ENCODE measurements around the gene SLC13A3.

Gene SLC13A3

DNA sequence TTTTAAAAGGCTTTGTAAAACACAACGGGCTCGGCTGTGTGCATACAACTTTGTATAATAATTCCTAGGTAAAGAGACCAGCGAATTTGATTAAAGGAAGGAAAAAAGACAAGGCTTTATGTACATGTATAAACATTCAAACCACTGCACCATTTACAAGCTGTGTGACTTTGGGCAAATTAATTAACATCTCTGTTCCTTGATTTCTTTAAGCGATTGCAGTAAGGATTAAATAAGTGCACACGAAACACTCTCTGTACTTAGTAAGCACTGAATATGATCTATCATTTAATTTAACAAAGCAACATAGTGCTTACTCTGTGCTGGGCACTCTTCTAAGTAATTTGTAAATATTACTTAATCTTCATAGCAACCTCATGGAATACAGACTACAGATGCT lies 81.3 kb downstream of the SLC13A3 start:
- in situ Hi-C loops (cut with HindIII; ENCODE audit: low sequenced_read_pairs), result no loop called here
- no peak for DNase-seq (ENCODE audit: low read depth)
- TF ChIP-seq, protein P1, sequence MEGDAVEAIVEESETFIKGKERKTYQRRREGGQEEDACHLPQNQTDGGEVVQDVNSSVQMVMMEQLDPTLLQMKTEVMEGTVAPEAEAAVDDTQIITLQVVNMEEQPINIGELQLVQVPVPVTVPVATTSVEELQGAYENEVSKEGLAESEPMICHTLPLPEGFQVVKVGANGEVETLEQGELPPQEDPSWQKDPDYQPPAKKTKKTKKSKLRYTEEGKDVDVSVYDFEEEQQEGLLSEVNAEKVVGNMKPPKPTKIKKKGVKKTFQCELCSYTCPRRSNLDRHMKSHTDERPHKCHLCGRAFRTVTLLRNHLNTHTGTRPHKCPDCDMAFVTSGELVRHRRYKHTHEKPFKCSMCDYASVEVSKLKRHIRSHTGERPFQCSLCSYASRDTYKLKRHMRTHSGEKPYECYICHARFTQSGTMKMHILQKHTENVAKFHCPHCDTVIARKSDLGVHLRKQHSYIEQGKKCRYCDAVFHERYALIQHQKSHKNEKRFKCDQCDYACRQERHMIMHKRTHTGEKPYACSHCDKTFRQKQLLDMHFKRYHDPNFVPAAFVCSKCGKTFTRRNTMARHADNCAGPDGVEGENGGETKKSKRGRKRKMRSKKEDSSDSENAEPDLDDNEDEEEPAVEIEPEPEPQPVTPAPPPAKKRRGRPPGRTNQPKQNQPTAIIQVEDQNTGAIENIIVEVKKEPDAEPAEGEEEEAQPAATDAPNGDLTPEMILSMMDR (IDR thresholded peaks at IDR 0.05; ENCODE audit: low read depth, low read length, missing control alignments), result no peak
- H3K4me3 ChIP-seq (ENCODE audit: low read depth, low read length), result no peak overlapping the region

DNA sequence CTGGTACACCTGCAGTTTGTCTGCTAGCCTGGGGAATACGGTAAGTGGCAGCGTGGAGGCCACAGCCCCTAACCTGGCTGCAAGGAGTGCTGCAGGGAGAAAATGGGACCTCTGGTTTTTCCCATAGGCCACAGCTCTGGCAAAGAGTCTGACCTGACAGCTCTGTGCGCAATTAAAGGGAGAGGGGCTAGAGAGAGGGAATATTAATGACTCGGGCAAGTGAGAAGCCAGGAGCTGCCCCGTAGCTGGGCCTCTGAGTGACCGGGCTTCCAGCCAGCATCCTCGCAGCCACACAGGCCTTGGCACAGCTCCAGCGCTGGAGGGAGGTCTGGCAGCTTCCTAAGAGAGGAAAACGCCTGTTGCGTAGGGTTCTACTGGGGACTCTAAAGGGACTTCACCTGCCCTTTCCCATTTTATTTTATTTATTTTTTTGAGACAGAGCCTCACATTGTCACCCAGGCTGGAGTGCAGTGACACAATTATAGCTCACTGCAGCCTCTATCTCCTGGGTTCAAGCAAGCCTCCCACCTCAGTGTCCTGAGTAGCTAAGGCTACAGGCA lies 82.6 kb downstream of the SLC13A3 start:
- in situ Hi-C loops (cut with HindIII; ENCODE audit: low sequenced_read_pairs), result no loop called here
- no peak overlapping the region for H3K4me3 ChIP-seq (ENCODE audit: low read depth, low read length)
- TF ChIP-seq, protein P1 (IDR thresholded peaks at IDR 0.05; ENCODE audit: low read depth, low read length, missing control alignments), result no peak
- peak; percentile 41 for DNase-seq (ENCODE audit: low read depth)

DNA sequence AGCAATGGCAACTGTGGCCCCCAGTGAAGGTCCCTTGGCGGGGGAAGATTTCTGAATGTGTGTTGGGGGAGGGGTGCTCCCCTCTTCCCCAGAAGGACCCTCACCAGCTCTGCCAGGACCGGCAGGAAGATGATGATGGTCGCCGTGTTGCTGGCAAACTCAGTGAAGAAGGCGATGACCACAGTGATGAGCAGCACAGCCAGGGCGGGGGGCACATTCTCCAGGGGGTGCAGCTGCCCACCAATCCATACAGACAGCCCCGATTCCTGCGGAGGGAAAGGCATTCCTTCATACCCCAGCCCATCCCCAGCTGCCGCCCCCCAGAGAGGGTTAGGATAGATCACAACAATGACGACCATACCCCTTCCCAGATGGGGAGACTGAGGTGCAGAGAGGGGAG lies 85.1 kb downstream of the SLC13A3 start:
- in situ Hi-C loops (cut with HindIII; ENCODE audit: low sequenced_read_pairs), result no loop called here
- TF ChIP-seq, protein P1 (IDR thresholded peaks at IDR 0.05; ENCODE audit: low read depth, low read length, missing control alignments), result no peak
- no peak overlapping the region for H3K4me3 ChIP-seq (ENCODE audit: low read depth, low read length)
- DNase-seq (ENCODE audit: low read depth), result no peak

DNA sequence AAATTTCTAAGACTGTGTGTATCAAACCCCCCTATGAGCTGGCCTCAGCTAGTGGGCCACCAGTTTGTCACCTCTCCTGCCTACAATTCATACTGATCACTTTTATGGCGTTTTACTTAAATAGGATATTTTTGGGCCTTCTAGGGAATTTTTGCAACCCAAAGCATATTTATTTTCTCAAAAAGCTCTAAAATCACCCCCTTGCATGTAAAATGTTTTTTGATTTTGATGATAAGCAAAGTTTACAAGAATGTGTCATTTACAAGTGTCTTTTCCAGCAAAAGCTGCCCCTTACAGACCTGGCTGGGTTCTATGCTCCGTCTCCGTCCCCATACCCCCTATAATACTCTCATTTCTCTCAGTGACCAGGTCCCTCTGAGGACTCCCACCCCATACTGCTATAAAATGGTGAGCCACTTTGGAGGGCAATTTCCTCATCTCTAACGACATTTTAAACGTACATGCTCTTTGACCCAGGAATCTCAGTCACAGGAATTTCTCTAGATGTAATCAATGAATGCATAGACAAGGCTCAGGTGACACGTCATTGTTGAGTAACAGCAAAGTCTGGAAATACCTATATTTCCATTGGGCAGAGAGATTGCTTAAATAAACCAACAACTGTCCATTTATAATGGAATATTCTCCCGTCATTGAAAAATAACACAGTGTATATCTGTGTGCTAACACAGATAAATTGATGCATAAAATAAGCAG lies 86.9 kb downstream of the SLC13A3 start:
- DNase-seq (ENCODE audit: low read depth), result no peak
- TF ChIP-seq, protein P1 (IDR thresholded peaks at IDR 0.05; ENCODE audit: low read depth, low read length, missing control alignments), result no peak
- in situ Hi-C loops (cut with HindIII; ENCODE audit: low sequenced_read_pairs), result no loop called here
- no peak overlapping the region for H3K4me3 ChIP-seq (ENCODE audit: low read depth, low read length)

DNA sequence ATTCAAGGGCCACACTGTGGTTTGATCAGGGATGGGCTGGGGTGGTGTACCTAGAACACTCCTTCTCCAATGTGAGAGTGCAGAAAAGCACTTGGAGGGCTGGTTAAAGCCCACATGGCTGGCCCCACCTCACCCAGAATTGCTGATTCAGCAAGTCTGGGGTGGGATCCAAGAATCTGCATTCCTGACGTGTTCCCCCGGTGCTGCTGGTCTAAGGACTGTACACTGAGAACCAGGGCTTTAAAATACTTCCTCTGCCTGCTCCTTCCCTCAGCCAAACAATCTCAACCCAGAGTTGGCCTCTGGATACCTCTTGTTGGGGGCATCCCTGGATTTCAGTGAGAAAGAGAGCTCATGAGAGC lies 87.4 kb downstream of the SLC13A3 start:
- TF ChIP-seq, protein P1 (IDR thresholded peaks at IDR 0.05; ENCODE audit: low read depth, low read length, missing control alignments), result no peak
- H3K4me3 ChIP-seq (ENCODE audit: low read depth, low read length), result no peak overlapping the region
- in situ Hi-C loops (cut with HindIII; ENCODE audit: low sequenced_read_pairs), result no loop called here

DNA sequence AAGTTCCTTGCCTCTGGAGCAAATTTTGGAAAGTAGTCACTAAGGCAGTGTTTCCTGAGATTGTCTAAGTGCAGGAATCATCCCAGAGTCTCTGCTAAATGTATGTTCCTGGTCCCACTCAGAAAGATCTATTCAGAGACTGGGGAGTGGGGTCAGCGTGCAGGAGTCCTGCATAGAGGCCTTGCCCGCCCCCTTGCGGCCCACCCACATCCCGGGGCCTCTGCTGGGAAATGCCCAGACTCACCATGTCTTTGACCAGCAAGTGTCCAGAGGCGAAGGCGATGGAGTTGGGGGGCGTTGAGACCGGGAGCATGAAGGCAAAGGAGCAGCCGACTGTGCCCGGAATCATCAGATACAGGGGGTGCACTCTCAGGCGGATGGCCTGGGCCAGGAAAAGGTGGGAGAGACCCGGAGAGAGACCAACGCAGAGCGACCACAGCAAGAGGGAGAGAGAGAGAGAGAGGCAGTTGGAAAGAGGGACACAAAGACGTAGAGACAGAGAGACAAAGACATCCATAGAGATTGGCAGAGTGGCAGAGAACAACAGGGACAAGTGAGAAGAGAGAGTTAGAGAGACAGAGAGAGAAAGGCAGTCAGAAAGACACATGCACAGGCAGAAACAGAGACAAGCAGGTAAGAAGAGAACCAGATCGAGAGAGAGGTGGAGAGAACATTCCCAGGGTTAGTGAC lies 87.9 kb downstream of the SLC13A3 start:
- H3K4me3 ChIP-seq (ENCODE audit: low read depth, low read length), result no peak overlapping the region
- in situ Hi-C loops (cut with HindIII; ENCODE audit: low sequenced_read_pairs), result no loop called here
- TF ChIP-seq, protein P1 (IDR thresholded peaks at IDR 0.05; ENCODE audit: low read depth, low read length, missing control alignments), result no peak
- no peak for DNase-seq (ENCODE audit: low read depth)

More for the DNA sequence above, 87.4 kb downstream of the SLC13A3 start:
- DNase-seq (ENCODE audit: low read depth), result no peak

All from astrocyte of the cerebellum (primary cell).